ENCODE measurements around the gene YDJC. TPM values are rescaled to one million over a fixed set of nuclear protein-coding genes. Genes with fewer than 3 reads are reported as not detected.
A peak's percentile ranks its signal among the peaks of the same experiment; 100 is the strongest.

The YDJC gene
- total and polyA plus RNA-seq, 9 of the 15 experiments (the other 6 are each of a cell fraction or from before 2014, with no cell fraction given): 13.5 to 871 (median 164) TPM

GRCh38 chr22:21591695-21592094 is 38.1 kb downstream of the YDJC start:
- BruUV-seq (replicated peaks): no TSS peak
- ChIA-PET POLR2A (interaction anchor here (1.4 to 76.8 kb wide), 4 partner anchors 17 to 28 kb away, joined by 5 to 4622 read pairs (median 2321); partner anchors contain the start of genes CCDC116, SDF2L1 and YDJC), CTCF (ENCODE audit: low intra/inter-chr PET ratio) (no interaction called here)
- FAIRE-seq (no peak), ATAC-seq (no peak), DNase-seq (ENCODE audit: extremely low read depth in 1 of 4, low spot score in 3 of 4) (no peak)
- no peak overlapping the region for H2AFZ ChIP-seq (ENCODE audit: low read depth, low read length)
- peak overlapping the region in 1 of 2 experiments; percentile 46; a peak in 2 of 4 replicates for H3K9ac ChIP-seq (ENCODE audit: insufficient read depth in 1 of 2, low read depth in 2 of 2, low read length in 2 of 2)
- in situ Hi-C loops (cut with MboI) (no loop called here), intact Hi-C loops (cut with micrococcal nuclease) (no loop called here)
- H3K9me3 ChIP-seq (replicated peaks; ENCODE audit: control insufficient read depth, insufficient read depth, low read depth, low read length): no peaks in the 10 kb centered on the region
- no peak overlapping the region for H3K4me3 ChIP-seq
- no peak overlapping the region for H3K4me2 ChIP-seq (ENCODE audit: insufficient read depth, low read length)
- peaks cover 18% of the 10 kb centered on the region for H3K9me1 ChIP-seq (ENCODE audit: control insufficient read depth, insufficient read depth, low read length)
- no peaks in the 10 kb centered on the region; a peak in 1 of 5 replicates for H3K27me3 ChIP-seq (ENCODE audit: control insufficient read depth in 2 of 2, insufficient read depth in 2 of 2, low read length in 2 of 2)
- H3K36me3 ChIP-seq (ENCODE audit: control insufficient read depth, insufficient read depth, low read length): peaks cover 85% of the 10 kb centered on the region
- H3K4me1 ChIP-seq (replicated peaks in 1 of 2; ENCODE audit: control insufficient read depth in 2 of 2, insufficient read depth in 2 of 2, low read length in 2 of 2): peaks cover 21 to 30% of the 10 kb centered on the region in 2 experiments
- H3K79me2 ChIP-seq (ENCODE audit: control insufficient read depth, insufficient read depth, low read length): peaks cover 96% of the 10 kb centered on the region
- 74% methylated on average over 9 of the region's 9 CpGs for WGBS (ENCODE audit: insufficient coverage, low coverage, missing lambda C conversion rate)
- peaks cover 65% of the 10 kb centered on the region for H4K20me1 ChIP-seq (replicated peaks; ENCODE audit: control insufficient read depth, insufficient read depth, low read length)
- no peak overlapping the region for H3K27ac ChIP-seq (ENCODE audit: extremely low read depth, low read depth, low read length)
- no peak for TF ChIP-seq TSC22D4 (tag; IDR thresholded peaks at IDR 0.05)
- 0 out of 2 replicates have a peak, but pooled peaks have one; percentile 41 for TF ChIP-seq POLR2AphosphoS5 (IDR thresholded peaks at IDR 0.05; ENCODE audit: control insufficient read depth, insufficient read depth, low read depth, low read length)
- no peak for TF ChIP-seq SRSF7 (optimal IDR thresholded peaks at IDR 0.05; ENCODE audit: low read depth, low read length)
- TF ChIP-seq PRMT5 (CRISPR knock-in tag; IDR thresholded peaks at IDR 0.05): no peak
- TF ChIP-seq GTF2B (IDR thresholded peaks at IDR 0.05; ENCODE audit: extremely low read depth, insufficient read length): no peak
- TF ChIP-seq ARHGAP35 (IDR thresholded peaks at IDR 0.05; ENCODE audit: partially characterized antibody): no peak
- TF ChIP-seq CCNT2 (IDR thresholded peaks at IDR 0.05; ENCODE audit: borderline replicate concordance, extremely low read depth, insufficient read length, low read depth, low read length): no peak
- TF ChIP-seq NFIX (CRISPR knock-in tag; IDR thresholded peaks at IDR 0.05; ENCODE audit: low read depth): no peak
- TF ChIP-seq IRF1 (CRISPR knock-in tag; IDR thresholded peaks at IDR 0.05; ENCODE audit: borderline replicate concordance): no peak
- TF ChIP-seq CTBP1 (IDR thresholded peaks at IDR 0.05; ENCODE audit: borderline replicate concordance): no peak
- no peak for TF ChIP-seq RBBP5 (IDR thresholded peaks at IDR 0.05; ENCODE audit: borderline replicate concordance, insufficient read depth, low read length, poor library complexity, severe bottlenecking)
- peak; percentile 67 for TF ChIP-seq POLR2G (IDR thresholded peaks at IDR 0.05; ENCODE audit: low read depth, low read length)

All from K562 (cell line).